CD4-positive, alpha-beta T cell treated with Interferon alpha-2 for 1 hour (primary cell): ENCODE measurements around the gene MGST2.

Experiments used
- DNase-seq, 2 donors: peaks; one replicate each; pipeline ENCODE4 v3.0.0-alpha.2; 2020 to 2022

The MGST2 gene

GRCh38 chr4:139745111-139745639, 79.6 kb downstream of the MGST2 start:
- DNase-seq, result no peak

- no peak for DNase-seq
Observed at GRCh38 chr4:139746431-139747171, 81.0 kb downstream of the MGST2 start.

- no peak for DNase-seq
Observed at GRCh38 chr4:139749338-139749737, 83.7 kb downstream of the MGST2 start.

- DNase-seq, result no peak
Observed at GRCh38 chr4:139749835-139750498, 84.3 kb downstream of the MGST2 start.

GRCh38 chr4:139753686-139754085, 88.1 kb downstream of the MGST2 start:
- no peak for DNase-seq
